Stomach (tissue), 4 donors: ENCODE data around the gene ASTN2.

Source experiments
- EP300 ChIP-seq: sonication (generic); formaldehyde crosslinking; IDR thresholded peaks from one replicate; pipeline ENCODE4 v1.6.1; 2017; ENCODE audit warnings: antibody characterized with exemption
- POLR2A ChIP-seq, 4 donors: fragments of 450-650 bp; IDR thresholded peaks; one replicate each; pipeline ENCODE4 v1.6.1; 2016; ENCODE audit warnings: antibody characterized with exemption in 4 of 4, control low read depth in 2 of 4, mild to moderate bottlenecking in 1 of 4, moderate library complexity in 1 of 4
- TF ChIP-seq, protein P1 (sequence below), 7 experiments: fragments of 450-650 bp in 4 of 7; fragments of 200-600 bp in 3 of 7; sonication (generic) in 3 of 7; IDR thresholded peaks; one replicate each; pipeline ENCODE4 v1.5.1; 2016 to 2019; ENCODE audit warnings: antibody characterized with exemption in 7 of 7, control low read depth in 2 of 7, mild to moderate bottlenecking in 1 of 7

GRCh38 chr9:117242082-117242481 is 172.8 kb downstream of the ASTN2 start:
- TF ChIP-seq, protein P1, sequence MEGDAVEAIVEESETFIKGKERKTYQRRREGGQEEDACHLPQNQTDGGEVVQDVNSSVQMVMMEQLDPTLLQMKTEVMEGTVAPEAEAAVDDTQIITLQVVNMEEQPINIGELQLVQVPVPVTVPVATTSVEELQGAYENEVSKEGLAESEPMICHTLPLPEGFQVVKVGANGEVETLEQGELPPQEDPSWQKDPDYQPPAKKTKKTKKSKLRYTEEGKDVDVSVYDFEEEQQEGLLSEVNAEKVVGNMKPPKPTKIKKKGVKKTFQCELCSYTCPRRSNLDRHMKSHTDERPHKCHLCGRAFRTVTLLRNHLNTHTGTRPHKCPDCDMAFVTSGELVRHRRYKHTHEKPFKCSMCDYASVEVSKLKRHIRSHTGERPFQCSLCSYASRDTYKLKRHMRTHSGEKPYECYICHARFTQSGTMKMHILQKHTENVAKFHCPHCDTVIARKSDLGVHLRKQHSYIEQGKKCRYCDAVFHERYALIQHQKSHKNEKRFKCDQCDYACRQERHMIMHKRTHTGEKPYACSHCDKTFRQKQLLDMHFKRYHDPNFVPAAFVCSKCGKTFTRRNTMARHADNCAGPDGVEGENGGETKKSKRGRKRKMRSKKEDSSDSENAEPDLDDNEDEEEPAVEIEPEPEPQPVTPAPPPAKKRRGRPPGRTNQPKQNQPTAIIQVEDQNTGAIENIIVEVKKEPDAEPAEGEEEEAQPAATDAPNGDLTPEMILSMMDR (IDR thresholded peaks at IDR 0.05) = no peak
- TF ChIP-seq EP300 (no peak), POLR2A (IDR thresholded peaks at IDR 0.05) (no peak)
